Measurements from ENCODE around the gene ALAS2.

- 0 out of 4 replicates have a peak, but pooled peaks of 1 of the 2 experiments have one; percentile 14 for TF ChIP-seq REST (IDR thresholded peaks at IDR 0.05; ENCODE audit: insufficient read depth in 1 of 2, low read depth in 2 of 2, low read length in 2 of 2)
- TF ChIP-seq SIN3A (IDR thresholded peaks at IDR 0.05; ENCODE audit: borderline replicate concordance, insufficient read depth, low read length) = no peak
- peak; percentile 74 for TF ChIP-seq POLR2AphosphoS5 (IDR thresholded peaks at IDR 0.05; ENCODE audit: low read depth, low read length)
- peak; percentile 74; the same call in 1 of the 2 replicates for TF ChIP-seq TAF1 (IDR thresholded peaks at IDR 0.05; ENCODE audit: borderline replicate concordance, insufficient read depth, low read length)
- TF ChIP-seq FOXP2 (optimal IDR thresholded peaks at IDR 0.05; ENCODE audit: borderline replicate concordance, extremely low read depth, extremely low read length, insufficient read depth) = peak; percentile 42
These were observed 30.8 kb downstream of the ALAS2 start, which contains the start of gene APEX2 for GRCh38 chrX:54999717-55000598.

Data from PFSK-1 (cell line).